NCI-H146 treated with DMSO at 0.1 percent for 48 hours (cell line): ENCODE results near the gene ZWILCH.
"Not testable (repeated sequence)": the region's sequence is repeated elsewhere in the genome, so short reads cannot be mapped to it uniquely, and the experiment has no call there.

Source experiments
- DNase-seq: peaks from one replicate; lab custom pipeline; 2025; ENCODE audit not compliant: unreplicated experiment; lab: John Stamatoyannopoulos, UW

The ZWILCH gene

GRCh38 chr15:66486887-66487286 lies 18.2 kb upstream of the ZWILCH start:
- no peak for DNase-seq

GRCh38 chr15:66488525-66488924 lies 16.6 kb upstream of the ZWILCH start:
- DNase-seq: no peak

- no peak for DNase-seq
Observed at GRCh38 chr15:66489179-66489791, 15.8 kb upstream of the ZWILCH start.

- DNase-seq: no peak
Observed at GRCh38 chr15:66491846-66492245, 13.3 kb upstream of the ZWILCH start.

GRCh38 chr15:66494262-66494661 lies 10.9 kb upstream of the ZWILCH start:
- DNase-seq: no peak

GRCh38 chr15:66496951-66497501 lies 8.1 kb upstream of the ZWILCH start:
- no peak for DNase-seq

- peak; percentile 74 for DNase-seq
Observed at GRCh38 chr15:66497502-66498455, 7.3 kb upstream of the ZWILCH start, which contains the start of gene SNAPC5. TSS of gene SNAPC5 (minus strand) at chr15:66497762. CDS start at chr15:66497731, 31 bp downstream.

- no peak for DNase-seq
Observed at GRCh38 chr15:66498501-66499386, 6.4 kb upstream of the ZWILCH start.

GRCh38 chr15:66500346-66500745 lies 4.8 kb upstream of the ZWILCH start:
- not testable (repeated sequence) for DNase-seq

GRCh38 chr15:66502491-66502890 lies 2.6 kb upstream of the ZWILCH start:
- no peak for DNase-seq

- not testable (repeated sequence) for DNase-seq
Observed at GRCh38 chr15:66503041-66503648, 2.0 kb upstream of the ZWILCH start.

- DNase-seq: no peak
Observed at GRCh38 chr15:66503780-66504562, 1.2 kb upstream of the ZWILCH start.

- no peak for DNase-seq
Observed at GRCh38 chr15:66505430-66505811, 295 bp downstream of the ZWILCH start.

- DNase-seq: no peak
Observed at GRCh38 chr15:66505818-66506217, 692 bp downstream of the ZWILCH start.

GRCh38 chr15:66508293-66508883 lies 3.3 kb downstream of the ZWILCH start:
- no peak for DNase-seq

GRCh38 chr15:66514586-66514985 lies 9.5 kb downstream of the ZWILCH start:
- no peak for DNase-seq

GRCh38 chr15:66515901-66516322 lies 10.8 kb downstream of the ZWILCH start:
- DNase-seq: no peak

- no peak for DNase-seq
Observed at GRCh38 chr15:66523926-66524325, 18.8 kb downstream of the ZWILCH start.

- DNase-seq: no peak
Observed at GRCh38 chr15:66524838-66525237, 19.7 kb downstream of the ZWILCH start.
